SU-DHL-6 (cell line): ENCODE results near the gene F2RL3.

ENCODE experiments used
- H2AFZ ChIP-seq: fragments of 200-600 bp; sonication (generic); 2 replicates; pipeline ENCODE4 v1.6.1; 2014; ENCODE audit warnings: low read depth, mild to moderate bottlenecking, moderate library complexity, mixed read lengths, antibody characterized with exemption, low read length; ENCODE audit not compliant: severe bottlenecking
- H3F3A ChIP-seq: fragments of 200-600 bp; shearing (Covaris generic); 2 replicates; pipeline ENCODE4 v1.6.0; 2016; ENCODE audit warnings: antibody characterized with exemption, mild to moderate bottlenecking; ENCODE audit not compliant: insufficient read depth
- H3K27ac ChIP-seq: fragments of 200-600 bp; sonication (generic); 2 replicates; pipeline ENCODE4 v1.5.1; 2016; ENCODE audit warnings: low read depth, mild to moderate bottlenecking, low read length, moderate library complexity, mixed read lengths
- H3K27me3 ChIP-seq: fragments of 200-600 bp; sonication (generic), shearing (Covaris generic); 2 replicates; pipeline ENCODE4 v1.6.0; 2014; ENCODE audit warnings: mild to moderate bottlenecking, low read length
- H3K36me3 ChIP-seq: fragments of 200-600 bp; sonication (generic); 2 replicates; pipeline ENCODE4 v1.6.1; 2014; ENCODE audit warnings: mild to moderate bottlenecking, low read length, mixed read lengths
- H3K4me2 ChIP-seq: fragments of 300-600, 200-600 bp; shearing (Covaris generic), sonication (generic); 2 replicates; pipeline ENCODE4 v1.6.0; 2014; ENCODE audit warnings: low read length, low read depth, mild to moderate bottlenecking; ENCODE audit not compliant: poor library complexity, severe bottlenecking
- H3K4me3 ChIP-seq: fragments of 200-600 bp; sonication (generic); 2 replicates; pipeline ENCODE4 v1.5.1; 2014; ENCODE audit warnings: antibody characterized with exemption, low read length, mild to moderate bottlenecking, mixed read lengths; ENCODE audit not compliant: insufficient read depth, poor library complexity, severe bottlenecking
- H3K79me2 ChIP-seq: fragments of 200-600 bp; sonication (generic); 2 replicates; pipeline ENCODE4 v1.6.1; 2014; ENCODE audit warnings: mild to moderate bottlenecking, low read length, moderate library complexity; ENCODE audit not compliant: insufficient read depth
- H3K9ac ChIP-seq: fragments of 200-600 bp; sonication (generic); 2 replicates; pipeline ENCODE4 v1.7.0; 2014; ENCODE audit warnings: mild to moderate bottlenecking, low read length
- H3K9me2 ChIP-seq: fragments of 200-600 bp; sonication (generic); replicated peaks from 2 replicates; pipeline ENCODE4 v1.6.1; 2014; ENCODE audit warnings: low read length; ENCODE audit not compliant: insufficient read depth
- H3K9me3 ChIP-seq: fragments of 200-600 bp; sonication (generic); 2 replicates; pipeline ENCODE4 v1.6.1; 2014; ENCODE audit warnings: low read length, mixed read lengths; ENCODE audit not compliant: insufficient read depth
- H4K20me1 ChIP-seq: fragments of 200-600 bp; sonication (generic); 2 replicates; pipeline ENCODE4 v1.6.1; 2014; ENCODE audit warnings: low read depth, mild to moderate bottlenecking, antibody characterized with exemption, low read length, moderate library complexity, mixed read lengths
- EZH2phosphoT487 ChIP-seq: fragments of 200-600 bp; sonication (generic), shearing (Covaris generic); conservative IDR thresholded peaks from 2 replicates; pipeline ENCODE4 v1.6.1; 2018; ENCODE audit warnings: mild to moderate bottlenecking, antibody characterized with exemption, low read length, moderate library complexity, mixed read lengths
- TF ChIP-seq, protein P1 (sequence below): fragments of 200-600 bp; sonication (generic); IDR thresholded peaks from one replicate; pipeline ENCODE4 v1.5.1; 2017; ENCODE audit warnings: antibody characterized with exemption, mild to moderate bottlenecking, low read length, moderate library complexity; ENCODE audit not compliant: insufficient read depth, poor library complexity, severe bottlenecking

The F2RL3 gene

GRCh38 chr19:16847430-16847829 is 41.4 kb upstream of the F2RL3 start:
- Histone ChIP-seq H3K27me3 (no peaks in the 10 kb centered on the region), H3K4me3 (no peak overlapping the region), H3K9me3 (no peaks in the 10 kb centered on the region), H3K36me3 (no peaks in the 10 kb centered on the region), H3K27ac (no peak overlapping the region), H2AFZ (no peak overlapping the region), H3K9ac (no peak overlapping the region), H3K9me2 (no peaks in the 10 kb centered on the region), H3F3A (no peaks in the 10 kb centered on the region), H3K4me2 (no peak overlapping the region), H3K79me2 (no peaks in the 10 kb centered on the region), H4K20me1 (no peaks in the 10 kb centered on the region)
- TF ChIP-seq, protein P1, sequence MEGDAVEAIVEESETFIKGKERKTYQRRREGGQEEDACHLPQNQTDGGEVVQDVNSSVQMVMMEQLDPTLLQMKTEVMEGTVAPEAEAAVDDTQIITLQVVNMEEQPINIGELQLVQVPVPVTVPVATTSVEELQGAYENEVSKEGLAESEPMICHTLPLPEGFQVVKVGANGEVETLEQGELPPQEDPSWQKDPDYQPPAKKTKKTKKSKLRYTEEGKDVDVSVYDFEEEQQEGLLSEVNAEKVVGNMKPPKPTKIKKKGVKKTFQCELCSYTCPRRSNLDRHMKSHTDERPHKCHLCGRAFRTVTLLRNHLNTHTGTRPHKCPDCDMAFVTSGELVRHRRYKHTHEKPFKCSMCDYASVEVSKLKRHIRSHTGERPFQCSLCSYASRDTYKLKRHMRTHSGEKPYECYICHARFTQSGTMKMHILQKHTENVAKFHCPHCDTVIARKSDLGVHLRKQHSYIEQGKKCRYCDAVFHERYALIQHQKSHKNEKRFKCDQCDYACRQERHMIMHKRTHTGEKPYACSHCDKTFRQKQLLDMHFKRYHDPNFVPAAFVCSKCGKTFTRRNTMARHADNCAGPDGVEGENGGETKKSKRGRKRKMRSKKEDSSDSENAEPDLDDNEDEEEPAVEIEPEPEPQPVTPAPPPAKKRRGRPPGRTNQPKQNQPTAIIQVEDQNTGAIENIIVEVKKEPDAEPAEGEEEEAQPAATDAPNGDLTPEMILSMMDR = no peak
- no peak for TF ChIP-seq EZH2phosphoT487

- H3K9me3 ChIP-seq = no peaks in the 10 kb centered on the region
- no peak overlapping the region for H3K4me3 ChIP-seq
- TF ChIP-seq, protein P1 = no peak
- TF ChIP-seq EZH2phosphoT487 = no peak
- H3K9ac ChIP-seq = no peak overlapping the region
- no peak overlapping the region for H3K4me2 ChIP-seq
- no peaks in the 10 kb centered on the region for H3K9me2 ChIP-seq
- no peaks in the 10 kb centered on the region for H3K27me3 ChIP-seq
- no peak overlapping the region for H3K27ac ChIP-seq
- H4K20me1 ChIP-seq = no peaks in the 10 kb centered on the region
- no peaks in the 10 kb centered on the region for H3F3A ChIP-seq
- H3K79me2 ChIP-seq = no peaks in the 10 kb centered on the region
- no peak overlapping the region for H2AFZ ChIP-seq
- H3K36me3 ChIP-seq = no peaks in the 10 kb centered on the region
These were observed 39.6 kb upstream of the F2RL3 start for GRCh38 chr19:16849168-16849567.

- Histone ChIP-seq H3K36me3 (no peaks in the 10 kb centered on the region), H3K9me3 (no peaks in the 10 kb centered on the region), H3K79me2 (no peaks in the 10 kb centered on the region), H2AFZ (no peak overlapping the region), H3K27ac (no peak overlapping the region), H3K9ac (no peak overlapping the region), H4K20me1 (no peaks in the 10 kb centered on the region), H3K27me3 (no peaks in the 10 kb centered on the region), H3K4me2 (no peak overlapping the region), H3K9me2 (no peaks in the 10 kb centered on the region), H3F3A (no peaks in the 10 kb centered on the region), H3K4me3 (no peak overlapping the region)
- TF ChIP-seq EZH2phosphoT487 = no peak
- TF ChIP-seq, protein P1 = no peak
These were observed 38.7 kb upstream of the F2RL3 start for GRCh38 chr19:16850133-16850532.
